Activated effector memory CD4-positive, alpha-beta T cell treated with anti-CD3 and anti-CD28 coated beads, Interleukin-2, amount 50 U/mL, for 16 hours (primary cell): ENCODE data around the gene GREB1L.
"Not testable (repeated sequence)": the region's sequence is repeated elsewhere in the genome, so short reads cannot be mapped to it uniquely, and the experiment has no call there.

Experiments used
- DNase-seq: peaks from one replicate; pipeline ENCODE4 v3.0.0-alpha.2; 2020

Gene GREB1L

DNA sequence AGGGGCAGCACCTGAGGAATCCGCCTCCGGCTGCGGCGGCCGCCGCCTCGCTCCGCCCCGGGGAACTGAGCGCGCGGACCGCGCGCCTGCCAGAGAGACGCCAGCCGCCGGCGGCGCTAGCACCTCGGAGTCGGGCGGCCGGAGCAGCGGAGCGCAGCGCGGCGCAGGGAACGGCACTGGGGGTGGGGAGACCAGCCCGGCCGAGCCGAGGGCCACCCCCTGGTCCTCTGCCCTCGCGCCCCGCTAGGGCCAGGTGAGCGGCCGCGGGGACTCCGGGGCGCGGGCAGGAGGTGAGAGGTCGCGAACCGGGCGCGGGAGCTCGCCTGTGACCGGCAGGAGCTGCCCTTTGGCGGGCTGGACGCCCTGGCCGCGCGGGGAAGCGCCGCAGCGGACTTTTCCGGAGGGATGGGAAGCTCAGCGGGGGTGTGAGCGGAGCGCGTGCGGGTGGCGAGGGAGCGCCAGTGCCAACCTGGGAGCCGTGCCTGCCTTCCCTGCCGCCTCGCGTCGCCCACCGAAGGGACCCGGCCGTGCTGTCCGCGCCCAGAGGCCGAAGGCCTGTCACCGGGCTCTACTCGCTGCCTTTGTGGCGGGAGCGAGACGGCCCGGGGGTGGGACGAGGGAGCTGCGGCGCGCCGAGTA is at the start of gene GREB1L:
TSS of gene GREB1L (plus strand) at position 92 of the 639 bp plus-strand sequence. CDS start 141,287 bp downstream, outside the sequence.
- DNase-seq = no peak

DNA sequence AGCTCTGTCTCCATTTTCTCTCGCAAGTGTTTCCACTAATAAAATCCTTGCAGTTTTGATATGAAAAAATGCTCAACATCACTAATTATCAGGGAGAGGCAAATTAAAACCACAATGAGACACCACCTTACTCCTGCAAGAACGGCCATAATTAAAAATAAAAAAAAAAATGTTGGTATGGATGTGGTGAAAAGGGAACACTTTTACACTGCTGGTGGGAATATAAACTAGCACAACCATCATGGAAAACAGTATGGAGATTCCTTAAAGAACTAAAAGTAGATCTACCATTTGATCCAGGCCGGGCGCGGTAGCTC is 49.8 kb upstream of the GREB1L start:
- no peak for DNase-seq

DNA sequence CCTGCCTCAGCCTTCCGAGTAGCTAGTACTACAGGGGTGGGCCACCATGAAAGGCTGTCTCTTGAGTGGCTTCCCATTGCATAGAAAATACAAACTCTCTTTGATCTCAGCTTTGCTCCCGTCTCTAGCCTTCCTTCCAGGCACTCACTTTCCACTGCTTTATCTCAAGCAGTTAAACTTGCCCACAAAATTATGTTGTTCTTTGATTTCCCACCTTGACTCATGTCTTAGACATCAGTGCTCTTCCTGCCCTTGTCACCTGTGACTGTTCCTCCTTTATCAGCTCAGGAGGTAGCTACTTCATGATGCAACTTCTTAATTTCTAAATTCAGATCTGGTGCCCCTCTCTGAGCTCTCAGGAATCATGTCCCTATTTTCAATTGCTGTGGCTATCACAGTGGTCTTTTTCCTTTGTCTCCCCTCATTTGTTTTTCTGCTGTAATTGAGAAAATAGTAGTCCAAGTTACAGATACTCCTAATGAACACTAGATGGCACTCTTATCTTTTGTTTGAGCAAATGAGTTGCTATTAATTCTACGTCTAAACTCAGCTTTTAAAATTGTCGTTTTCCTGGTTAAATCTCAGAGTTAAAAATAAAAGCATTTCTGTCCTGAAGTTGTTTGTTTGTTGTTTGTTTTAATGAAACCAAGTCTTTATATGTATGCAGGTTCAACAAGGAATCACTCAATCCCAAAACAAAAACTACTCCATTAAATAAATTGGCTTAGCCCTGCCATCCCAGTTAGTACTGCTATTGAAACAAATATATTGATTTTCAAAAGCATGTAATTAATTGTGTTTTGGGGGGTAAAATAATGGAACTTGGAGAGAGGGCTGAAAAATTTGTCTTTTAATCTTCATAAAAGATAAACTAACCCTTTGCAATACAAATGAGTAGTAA is 46.9 kb upstream of the GREB1L start:
- no peak for DNase-seq

DNA sequence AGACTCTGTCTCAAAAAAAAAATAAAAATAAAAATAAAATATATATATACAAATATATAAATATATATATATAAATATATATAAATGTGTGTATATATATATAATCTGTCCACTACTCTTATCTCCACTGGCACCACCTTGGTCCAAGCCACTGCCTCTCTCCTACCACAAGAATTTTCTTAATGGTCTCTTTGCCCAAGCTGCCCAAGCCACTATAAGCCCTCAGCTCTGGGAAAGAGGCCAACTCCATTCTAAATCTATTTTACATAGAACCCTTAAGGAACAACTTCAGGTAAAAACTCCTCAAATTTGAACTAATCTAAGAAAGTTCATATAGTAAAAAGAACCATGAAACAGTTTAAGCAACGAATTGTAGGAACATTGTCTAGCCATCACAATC is 45.6 kb upstream of the GREB1L start:
- DNase-seq = no peak

DNA sequence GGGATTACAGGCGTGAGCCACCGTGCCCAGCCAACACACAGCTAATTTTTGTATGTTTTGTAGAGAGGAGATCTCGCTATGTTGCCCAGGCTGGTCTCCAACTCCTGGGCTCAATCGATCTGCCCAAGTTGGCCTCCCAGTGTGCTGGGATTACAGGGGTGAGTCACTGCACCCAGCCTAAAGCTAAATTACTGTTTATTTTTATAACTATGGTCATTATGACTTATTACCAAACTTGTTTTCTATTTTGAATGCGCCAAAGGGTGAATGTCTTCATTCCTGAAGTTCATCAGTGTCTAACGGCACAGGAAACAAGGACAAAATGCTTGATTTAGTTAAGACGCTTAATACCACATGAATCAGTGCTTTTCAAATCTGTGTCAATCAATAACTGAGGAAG is 38.9 kb upstream of the GREB1L start:
- DNase-seq = no peak

DNA sequence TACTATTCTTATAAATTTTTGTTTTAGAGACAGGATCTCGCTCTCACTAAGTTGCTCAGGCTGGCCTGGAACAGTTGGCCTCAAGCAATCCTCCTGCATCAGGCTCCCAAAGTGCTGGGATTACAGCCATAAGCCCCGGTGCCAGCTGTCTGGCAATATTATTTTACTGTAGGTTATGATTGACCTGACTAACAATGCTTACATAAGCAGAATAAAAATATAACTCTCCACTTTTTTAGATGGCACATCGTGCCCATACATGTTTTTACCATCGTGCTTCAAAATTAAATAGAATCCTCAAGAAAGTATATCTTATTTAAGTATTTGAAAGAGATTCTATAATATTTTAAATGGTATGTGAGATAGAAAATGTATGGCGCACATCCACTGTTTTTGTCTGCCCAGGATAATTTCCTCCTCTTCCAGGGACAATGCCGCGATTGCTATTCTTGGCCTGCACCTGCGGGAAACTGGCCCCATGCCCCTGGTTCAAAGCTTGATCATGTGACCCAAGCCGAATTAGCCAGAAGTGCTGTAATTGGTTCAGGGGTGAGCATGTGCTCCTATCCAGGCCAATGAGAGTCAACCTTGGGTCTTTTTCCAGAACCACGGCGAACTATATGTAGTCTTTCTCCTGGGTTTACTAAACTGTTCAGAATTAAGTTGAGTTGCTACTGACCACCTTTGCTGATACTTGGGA is 38.3 kb upstream of the GREB1L start:
- no peak for DNase-seq

DNA sequence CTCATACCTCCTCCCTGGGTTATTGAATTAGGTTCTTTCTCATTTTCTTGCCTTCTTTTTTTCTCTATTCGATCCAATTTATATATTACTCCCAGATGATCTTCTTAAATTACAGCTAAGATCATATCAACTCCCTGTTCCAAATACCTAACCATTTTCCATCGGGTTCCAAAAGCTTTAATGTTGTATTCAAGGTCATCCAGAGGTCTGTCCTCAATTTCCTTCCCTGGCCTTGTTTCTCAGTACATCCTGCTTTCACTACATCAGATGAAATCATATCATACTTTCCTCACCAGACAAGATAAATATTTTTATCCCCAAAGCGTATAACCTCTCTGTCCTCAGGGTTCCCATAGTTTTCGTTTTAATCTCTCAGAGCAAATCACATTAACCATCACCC is 36.3 kb upstream of the GREB1L start:
- no peak for DNase-seq

DNA sequence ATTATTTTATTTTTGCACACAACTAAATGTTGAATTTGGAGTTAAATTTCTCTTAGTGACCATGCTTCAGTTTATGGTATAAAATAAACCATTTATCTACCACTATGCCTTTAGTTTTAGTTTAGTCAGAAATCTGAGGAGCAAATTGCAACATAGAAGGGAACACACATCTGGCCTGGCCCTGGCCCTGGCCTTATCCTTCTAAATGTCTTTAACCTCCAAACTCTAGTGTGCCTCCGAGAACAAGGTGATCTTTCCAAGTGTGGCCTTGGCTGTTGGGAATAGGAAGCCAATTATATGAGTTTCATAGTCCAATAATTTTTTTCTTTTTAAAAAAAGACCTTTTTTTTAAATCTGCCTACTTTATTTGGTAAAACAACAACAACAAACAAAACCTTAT is 31.8 kb upstream of the GREB1L start:
- no peak for DNase-seq

DNA sequence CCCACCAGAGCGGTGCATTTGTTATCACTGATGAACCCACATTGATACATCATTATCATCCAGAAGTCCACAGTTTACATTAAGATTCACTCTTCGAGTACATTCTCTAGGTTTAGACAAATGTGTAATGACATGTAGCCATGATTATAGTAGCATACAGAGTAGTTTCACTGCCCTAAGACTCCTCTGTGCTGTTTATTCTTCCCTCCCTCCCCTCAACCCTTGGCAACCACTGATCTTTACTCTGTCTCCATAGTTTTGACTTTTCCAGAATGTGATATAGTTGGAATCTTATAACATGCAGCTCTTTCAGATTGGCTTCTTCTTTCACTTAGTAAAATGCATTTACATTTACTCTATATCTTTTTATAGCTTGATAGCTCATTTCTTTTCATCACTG is 31.2 kb upstream of the GREB1L start:
- no peak for DNase-seq

DNA sequence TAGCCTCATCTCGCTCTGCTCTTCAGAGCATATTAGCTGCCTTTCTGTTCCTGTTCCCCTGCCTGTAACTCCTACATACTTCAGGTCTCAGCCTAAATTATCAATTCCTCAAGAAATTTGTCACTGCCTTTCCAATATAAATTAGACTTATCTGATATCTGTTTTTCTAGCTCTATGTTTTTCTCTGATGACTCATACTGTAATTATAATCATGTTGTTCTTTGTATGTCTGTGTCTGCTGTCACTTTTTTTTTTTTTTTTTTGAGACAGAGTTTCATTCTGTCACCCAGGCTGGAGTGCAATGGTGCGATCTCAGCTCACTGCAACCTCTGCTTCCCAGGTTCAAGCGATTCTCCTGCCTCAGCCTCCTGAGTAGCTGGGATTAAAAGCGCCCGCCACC is 27.6 kb upstream of the GREB1L start:
- not testable (repeated sequence) for DNase-seq

DNA sequence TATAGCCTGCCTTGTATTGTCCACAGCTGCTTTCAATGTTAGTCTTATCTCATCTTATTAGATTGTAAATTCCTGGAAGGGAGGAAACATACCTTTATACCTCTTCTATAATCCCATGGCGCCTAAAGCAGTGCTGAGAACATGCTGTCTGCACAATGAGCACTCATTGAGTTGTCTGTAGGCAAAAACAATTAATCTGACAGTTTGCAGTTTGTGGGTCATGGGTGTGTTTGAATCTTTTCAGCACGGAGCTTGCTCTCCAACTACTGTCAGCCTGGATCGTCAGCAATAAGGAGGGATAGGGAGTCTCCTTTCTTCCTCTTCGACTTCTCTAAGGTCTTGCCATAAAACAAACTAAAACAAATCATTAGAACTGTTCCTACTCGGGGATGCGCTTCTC is 26.5 kb upstream of the GREB1L start:
- no peak for DNase-seq

DNA sequence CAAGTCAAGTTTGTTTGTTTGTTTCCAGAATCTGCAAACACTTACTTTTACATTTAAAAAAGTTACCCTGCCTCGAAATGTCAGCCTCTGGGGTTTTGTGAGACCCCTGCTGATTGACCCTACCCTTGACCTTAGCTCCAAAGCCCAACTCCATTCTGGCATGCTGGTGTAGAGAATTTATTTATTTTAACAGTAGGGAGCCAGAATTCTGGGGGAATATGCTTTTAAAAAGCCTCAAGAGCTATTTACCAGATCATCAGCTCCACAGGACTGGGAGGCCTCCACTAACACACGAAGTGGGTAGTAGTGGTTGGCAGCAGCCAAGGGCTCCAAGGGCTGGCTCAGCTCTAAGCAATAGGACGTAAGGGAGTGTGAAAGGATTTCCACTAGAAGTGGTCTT is 23.2 kb upstream of the GREB1L start:
- no peak for DNase-seq

DNA sequence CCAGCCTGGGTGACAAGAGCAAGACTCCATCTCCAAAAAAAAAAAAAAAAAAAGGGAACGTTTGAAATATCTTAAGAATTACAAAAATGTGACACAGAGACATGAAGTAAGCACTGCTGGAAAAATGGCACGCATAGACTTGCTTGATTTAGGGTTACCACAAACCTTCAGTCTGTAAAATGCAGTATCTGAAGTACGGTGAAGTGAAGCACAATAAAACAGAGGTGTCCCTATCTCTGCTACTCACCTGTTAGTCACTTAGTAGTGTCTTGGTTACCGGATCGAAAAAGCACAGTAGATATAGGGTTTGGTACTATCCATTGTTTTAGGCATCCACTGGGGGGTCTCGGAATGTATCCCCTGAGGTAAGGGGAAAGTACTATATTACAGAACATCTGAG is 11.6 kb upstream of the GREB1L start:
- no peak for DNase-seq

DNA sequence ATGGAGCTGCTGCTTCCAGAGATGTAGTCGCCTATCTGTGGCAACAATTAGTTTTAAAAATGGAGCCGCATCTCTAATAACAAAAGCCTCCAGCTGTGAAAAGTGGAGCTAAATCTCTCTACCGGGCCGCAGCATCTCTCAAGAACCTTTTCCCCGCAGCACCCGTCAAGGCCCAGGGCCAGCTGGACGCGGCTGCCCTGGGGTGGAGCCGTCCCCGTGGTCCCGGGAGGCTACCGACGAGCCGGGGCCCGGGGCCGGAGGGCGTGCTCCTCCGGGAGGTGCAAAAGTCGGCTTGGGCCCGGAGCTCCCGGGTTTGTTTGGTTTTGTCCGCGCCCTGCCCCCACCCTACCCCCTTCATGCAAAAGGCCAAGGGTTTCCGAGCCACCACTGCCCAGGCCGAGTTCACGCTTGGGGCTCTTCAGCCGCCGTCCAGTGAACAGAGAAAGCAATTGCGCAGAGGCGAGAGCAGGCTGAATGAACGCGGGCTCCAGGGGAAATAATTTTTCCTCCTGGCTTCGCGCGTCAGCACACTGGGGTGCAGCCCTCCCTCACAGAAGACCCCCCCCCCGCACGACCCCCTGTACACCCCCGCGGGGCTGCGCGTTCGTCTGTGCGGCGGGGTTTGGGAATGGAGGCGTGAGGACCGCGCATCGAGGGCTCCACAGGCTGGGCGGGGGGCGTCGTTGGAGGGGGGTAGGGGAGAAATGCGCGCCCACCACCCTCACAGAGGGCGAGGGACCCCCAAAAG is 557 bp upstream of the GREB1L start:
- DNase-seq = no peak

DNA sequence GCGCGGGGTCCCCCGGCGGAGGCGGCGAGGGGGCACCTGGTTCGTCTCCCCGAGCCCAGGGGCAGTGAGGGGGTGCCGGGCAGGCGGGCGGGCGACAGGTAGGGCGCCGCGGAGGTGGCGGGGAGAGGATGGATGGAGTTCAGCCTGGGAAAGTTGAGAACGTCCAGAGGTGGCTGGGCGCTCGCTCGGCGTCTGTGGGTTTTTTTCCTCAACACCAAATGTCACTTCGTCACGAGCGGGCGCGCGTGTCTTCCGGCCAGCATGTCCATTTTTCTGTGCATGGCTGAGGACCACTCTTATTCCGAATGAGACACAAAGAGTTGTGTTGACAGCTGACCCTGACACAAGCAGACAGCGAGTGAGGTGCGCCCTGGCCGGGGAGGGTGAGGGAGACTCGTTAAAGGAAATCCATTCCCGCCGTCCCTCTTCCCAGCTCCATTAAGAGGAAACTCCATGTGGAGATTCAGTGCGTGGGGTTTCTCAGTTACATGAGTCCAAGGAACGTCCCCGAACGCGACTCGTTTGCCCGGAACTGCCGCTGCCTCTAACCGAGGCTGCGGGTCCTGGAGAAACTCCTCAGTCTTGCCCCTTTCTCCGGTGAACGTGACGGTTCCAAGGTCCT is 859 bp downstream of the GREB1L start:
- DNase-seq = no peak

DNA sequence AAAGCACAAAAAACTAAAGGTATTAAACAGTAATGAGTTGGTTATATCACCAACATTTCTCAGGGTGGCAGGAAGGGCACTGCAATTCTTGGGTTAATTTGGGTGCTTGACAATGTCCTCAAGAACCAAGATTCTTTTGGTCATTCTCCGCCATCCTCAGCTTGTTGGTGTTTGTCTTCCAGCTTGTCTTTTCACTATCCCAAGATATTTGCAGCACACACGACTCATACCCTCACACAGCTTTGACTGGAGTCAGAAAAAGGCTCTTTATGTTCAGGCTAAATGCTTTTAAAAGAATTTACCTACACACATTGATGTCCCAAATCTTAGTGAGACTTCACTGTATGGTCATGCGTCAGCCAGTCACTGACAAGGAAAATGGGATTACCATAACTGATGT is 12.5 kb downstream of the GREB1L start:
- DNase-seq = no peak

DNA sequence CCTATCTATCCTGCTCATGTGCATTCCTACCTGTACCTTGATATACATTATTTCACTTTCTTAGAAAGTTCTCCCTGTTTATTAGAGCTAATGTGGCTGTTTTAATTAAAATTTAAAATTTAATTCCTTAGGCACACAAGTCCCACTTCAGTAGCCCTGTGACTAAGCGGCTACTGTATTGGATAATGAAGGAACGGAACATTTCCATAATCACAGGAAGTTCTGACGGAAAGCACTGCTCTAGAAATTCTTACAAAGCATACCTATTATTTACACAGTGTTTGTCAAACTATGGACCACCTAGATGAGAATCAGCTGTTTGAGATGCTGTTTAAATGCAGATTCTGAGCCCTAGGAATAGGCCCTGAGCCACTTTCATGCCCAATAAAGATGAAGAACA is 13.2 kb downstream of the GREB1L start:
- no peak for DNase-seq

DNA sequence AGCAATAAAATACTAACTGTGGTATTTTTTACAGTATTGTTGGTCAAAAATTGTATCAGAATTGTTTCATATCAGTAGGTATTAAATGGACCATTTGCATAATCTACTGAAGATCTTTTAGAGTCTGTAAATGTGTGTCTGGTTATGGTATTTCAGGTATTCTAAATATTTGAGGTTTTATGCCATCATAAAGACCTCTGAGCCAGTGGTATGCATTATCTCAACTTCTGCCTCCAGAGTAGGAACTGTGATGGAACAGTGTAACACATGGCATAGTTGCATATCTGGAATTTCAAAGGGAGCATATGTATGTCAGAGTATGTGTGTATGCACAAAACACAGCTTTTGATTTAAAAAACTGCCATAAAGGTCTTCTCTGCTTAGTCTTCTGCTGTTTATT is 15.4 kb downstream of the GREB1L start:
- no peak for DNase-seq

DNA sequence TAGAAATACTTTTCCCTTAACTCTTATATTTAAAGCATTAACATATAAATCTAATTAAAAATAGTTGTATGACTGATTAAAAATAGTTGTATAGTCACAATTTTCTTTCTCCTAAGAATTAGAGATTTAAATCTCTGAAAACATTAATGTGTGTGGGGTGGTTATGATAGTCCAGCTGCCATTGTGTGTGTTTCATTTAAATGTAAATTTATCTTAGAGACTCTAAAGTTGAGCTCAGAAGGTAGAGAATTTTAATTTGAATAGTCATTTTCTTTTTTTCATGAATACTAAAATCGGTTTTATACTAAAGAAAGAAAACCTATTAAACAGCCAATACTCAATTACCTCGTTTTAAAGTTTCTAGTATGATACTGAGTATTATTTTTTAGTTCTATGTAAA is 18.6 kb downstream of the GREB1L start:
- DNase-seq = no peak

DNA sequence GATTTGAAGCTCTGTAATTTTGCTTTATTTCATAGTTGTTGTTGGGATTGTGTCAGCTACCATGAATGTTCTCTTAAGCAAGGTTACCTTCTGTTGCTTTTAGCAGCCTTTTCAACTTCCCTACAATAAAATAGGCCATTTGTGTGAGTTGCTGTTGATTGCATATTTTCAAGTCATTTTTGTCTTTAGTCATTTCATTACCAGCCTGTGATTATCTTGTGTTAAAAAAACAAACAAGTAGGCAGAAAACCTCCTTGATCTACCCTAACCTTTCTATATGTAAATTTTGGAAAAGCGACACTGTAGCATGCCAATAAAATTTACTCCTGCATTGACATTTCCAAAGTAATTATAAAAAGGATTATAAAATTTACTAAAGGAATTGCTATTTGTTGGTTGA is 19.3 kb downstream of the GREB1L start:
- no peak for DNase-seq

DNA sequence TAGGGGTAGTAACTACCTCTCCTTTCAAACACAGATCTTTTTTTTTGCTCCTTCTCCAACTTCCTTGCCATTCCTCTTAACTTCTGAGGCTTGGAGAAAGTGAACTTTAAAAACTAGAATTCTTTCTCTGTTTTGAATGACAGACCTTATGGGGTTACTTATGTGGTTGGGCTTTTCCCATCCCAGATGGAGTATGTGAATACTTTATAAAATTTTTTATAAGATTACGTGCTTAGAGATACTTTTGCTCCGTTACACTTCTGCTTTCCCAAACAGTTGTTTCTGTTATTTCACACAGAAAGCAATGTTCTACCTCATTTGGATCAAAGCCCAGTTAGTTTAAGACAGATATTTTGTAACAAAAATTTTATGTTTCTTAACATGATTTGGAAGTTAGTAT is 20.2 kb downstream of the GREB1L start:
- no peak for DNase-seq

DNA sequence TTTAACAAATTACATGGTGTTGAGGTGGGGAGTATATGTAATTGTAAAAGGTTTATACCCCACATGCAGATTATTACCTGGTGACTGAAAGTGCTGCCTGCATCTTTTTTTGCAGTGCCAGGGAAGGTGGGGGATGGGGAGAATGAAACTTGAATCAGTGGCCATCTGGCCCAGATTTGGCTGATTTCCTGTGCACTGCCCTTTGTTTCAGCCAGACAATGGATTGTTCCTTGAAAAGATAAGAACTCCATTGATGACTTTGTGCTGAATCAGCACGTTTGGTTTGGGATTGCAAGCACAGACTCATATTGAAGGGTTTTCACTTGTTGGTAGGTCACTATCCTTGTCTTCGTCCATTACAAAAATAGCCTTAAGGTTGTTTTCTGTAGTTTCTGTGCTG is 20.9 kb downstream of the GREB1L start:
- no peak for DNase-seq

DNA sequence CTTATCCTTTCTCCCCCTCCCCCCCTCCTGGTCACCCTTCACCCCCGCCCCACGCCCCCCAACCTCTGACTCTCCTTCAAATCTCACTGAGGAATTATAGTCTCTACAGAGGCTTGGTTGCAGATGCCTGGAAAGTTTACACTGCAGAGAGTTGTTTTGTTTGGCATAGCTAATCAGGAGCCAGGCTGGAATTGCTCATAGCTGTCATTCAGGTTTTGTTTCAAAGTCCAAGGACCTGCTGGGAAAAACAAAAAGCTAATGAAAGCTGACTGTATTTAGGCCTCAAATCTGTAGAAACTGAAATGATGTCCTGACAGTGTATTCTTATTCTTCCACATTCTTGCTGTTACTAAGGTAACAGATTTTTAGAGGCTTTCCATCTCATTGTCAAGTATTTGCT is 22.6 kb downstream of the GREB1L start:
- no peak for DNase-seq
